GM23338 (cell line): ENCODE results near the gene TMEM51. TPM values are rescaled to one million over a fixed set of nuclear protein-coding genes. Genes with fewer than 3 reads are reported as not detected.
"Not testable (repeated sequence)": the region's sequence is repeated elsewhere in the genome, so short reads cannot be mapped to it uniquely, and the experiment has no call there.

Source experiments
- ATAC-seq: fragments of 200-7000 bp; cut with Tn5 transposase; 3 replicates; pipeline ENCODE4 v1.9.1; 2020
- DNase-seq: peaks from one replicate; pipeline ENCODE4 v3.0.0-alpha.2; 2015; ENCODE audit warnings: low spot score
- H2AFZ ChIP-seq: fragments of 200-600 bp; sonication (generic); 2 replicates; pipeline ENCODE4 v1.8.0; 2016; ENCODE audit warnings: antibody characterized with exemption, mild to moderate bottlenecking, moderate library complexity
- H3F3A ChIP-seq: fragments of 200-600 bp; sonication (generic); replicated peaks from 2 replicates; pipeline ENCODE4 v1.8.0; 2017; ENCODE audit warnings: antibody characterized with exemption, mixed run types, low read depth
- H3K27ac ChIP-seq: fragments of 200-600 bp; sonication (generic); 2 replicates; pipeline ENCODE4 v1.6.1; 2016; ENCODE audit warnings: low read depth
- H3K27me3 ChIP-seq: fragments of 200-600 bp; sonication (generic); 2 replicates; pipeline ENCODE4 v1.8.0; 2016; ENCODE audit warnings: mild to moderate bottlenecking, mixed run types, moderate library complexity; ENCODE audit not compliant: insufficient read depth
- H3K36me3 ChIP-seq: fragments of 200-600 bp; sonication (generic); 2 replicates; pipeline ENCODE4 v1.8.0; 2016; ENCODE audit warnings: mild to moderate bottlenecking; ENCODE audit not compliant: insufficient read depth
- H3K4me1 ChIP-seq: fragments of 200-600 bp; sonication (generic); 2 replicates; pipeline ENCODE4 v1.8.0; 2016; ENCODE audit warnings: mild to moderate bottlenecking, moderate library complexity; ENCODE audit not compliant: insufficient read depth
- H3K4me2 ChIP-seq: fragments of 200-600 bp; sonication (generic); 2 replicates; pipeline ENCODE4 v1.7.1; 2017; ENCODE audit warnings: mixed run types
- H3K4me3 ChIP-seq: fragments of 200-600 bp; sonication (generic); 2 replicates; pipeline ENCODE4 v1.6.1; 2016; ENCODE audit warnings: mixed run types
- H3K79me2 ChIP-seq: fragments of 200-600 bp; sonication (generic); replicated peaks from 2 replicates; pipeline ENCODE4 v1.8.0; 2017; ENCODE audit warnings: mild to moderate bottlenecking; ENCODE audit not compliant: insufficient read depth
- H3K9me2 ChIP-seq: fragments of 200-600 bp; sonication (generic); 2 replicates; pipeline ENCODE4 v1.8.0; 2017; ENCODE audit not compliant: insufficient read depth
- H4K20me1 ChIP-seq: fragments of 200-600 bp; sonication (generic); replicated peaks from 2 replicates; pipeline ENCODE4 v1.8.0; 2017; ENCODE audit warnings: mild to moderate bottlenecking; ENCODE audit not compliant: insufficient read depth
- H3K27ac Mint-ChIP-seq: 2 replicates; pipeline ENCODE4 v1.8.0; 2020; ENCODE audit warnings: inconsistent platforms, mild to moderate bottlenecking, moderate library complexity, mixed read lengths
- H3K27me3 Mint-ChIP-seq: 3 replicates; pipeline ENCODE4 v1.8.0; 2022; ENCODE audit warnings: low read depth, mild to moderate bottlenecking, moderate library complexity, mixed read lengths, inconsistent platforms; ENCODE audit not compliant: insufficient read depth, poor library complexity
- H3K36me3 Mint-ChIP-seq: 3 replicates; pipeline ENCODE4 v1.8.0; 2021; ENCODE audit warnings: low read depth, mild to moderate bottlenecking, inconsistent platforms, moderate library complexity, mixed read lengths
- H3K4me1 Mint-ChIP-seq: 3 replicates; pipeline ENCODE4 v1.8.0; 2020; ENCODE audit warnings: mild to moderate bottlenecking, inconsistent platforms, mixed read lengths
- H3K4me3 Mint-ChIP-seq: 3 replicates; pipeline ENCODE4 v1.8.0; 2021; ENCODE audit warnings: moderate library complexity, mild to moderate bottlenecking, inconsistent platforms, mixed read lengths
- H3K9me3 Mint-ChIP-seq: 3 replicates; pipeline ENCODE4 v1.8.0; 2020; ENCODE audit warnings: moderate library complexity, mild to moderate bottlenecking, inconsistent platforms, mixed read lengths
- CTCF ChIP-seq, 2 experiments: fragments of 200-600 bp in 1 of 2; sonication (generic) in 1 of 2; conservative IDR thresholded peaks; 2 replicates each; pipeline versions ENCODE4 v1.5.1 to v1.6.1; 2016 to 2017; ENCODE audit warnings: antibody characterized with exemption in 2 of 2, low read depth in 2 of 2, mild to moderate bottlenecking in 2 of 2, moderate library complexity in 1 of 2
- ETS1 ChIP-seq: IDR thresholded peaks from 2 replicates; pipeline ENCODE4 v1.6.1; 2016; ENCODE audit warnings: antibody characterized with exemption
- EZH2 ChIP-seq: fragments of 200-600 bp; sonication (generic); IDR thresholded peaks from one replicate; pipeline ENCODE4 v1.8.0; 2017; ENCODE audit warnings: antibody characterized with exemption, mild to moderate bottlenecking, low read depth; ENCODE audit not compliant: unreplicated experiment
- NANOG ChIP-seq: IDR thresholded peaks from 2 replicates; pipeline ENCODE4 v1.6.1; 2016; ENCODE audit warnings: antibody characterized with exemption, borderline replicate concordance
- REST ChIP-seq: IDR thresholded peaks from one replicate; pipeline ENCODE4 v1.6.1; 2018; ENCODE audit warnings: antibody characterized with exemption; ENCODE audit not compliant: unreplicated experiment
- ZNF114 ChIP-seq: fragments of 250-450 bp; sonication (Bioruptor Pico); IDR thresholded peaks from 2 replicates; pipeline ENCODE4 v1.5.0; 2020; ENCODE audit warnings: mild to moderate bottlenecking, moderate library complexity
- polyA plus RNA-seq: library from polyadenylated mRNA; unstranded; fragments of >200 nt; fragmentation: Nextera tagmentation; extraction: Ambion mirVana; gene quantifications from 2 replicates; pipeline ENCODE4 v1.2.1, GENCODE V29; 2016
- total RNA-seq: library from RNA; depleted of rRNA; stranded (reverse); fragments of >200 nt; shearing (Covaris generic); gene quantifications from 2 replicates; pipeline ENCODE4 v1.2.3, GENCODE V29; 2014

Gene TMEM51
- total and polyA plus RNA-seq, 2 experiments from 2014 or later: 4.0 to 5.2 TPM

GRCh38 chr1:15173863-15174614, 20.5 kb downstream of the TMEM51 start:
- no peak overlapping the region for H3K4me3 ChIP-seq
- no peaks in the 10 kb centered on the region for H3K27me3 ChIP-seq
- H3K4me3 Mint-ChIP-seq: no peak overlapping the region
- no peaks in the 10 kb centered on the region for H4K20me1 ChIP-seq
- no peaks in the 10 kb centered on the region for H3K79me2 ChIP-seq
- 0 out of 2 replicates have a peak, but pooled peaks cover 4% of the 10 kb centered on the region for H3F3A ChIP-seq
- peaks cover 5% of the 10 kb centered on the region; the same call in 1 of the 2 replicates for H3K4me1 ChIP-seq
- no peak overlapping the region for H3K4me2 ChIP-seq
- H3K27ac Mint-ChIP-seq: no peak overlapping the region
- peaks cover 17% of the 10 kb centered on the region for H3K27me3 Mint-ChIP-seq
- H3K36me3 Mint-ChIP-seq: no peaks in the 10 kb centered on the region; the same call in 2 of the 3 replicates
- H3K9me3 Mint-ChIP-seq: no peaks in the 10 kb centered on the region
- DNase-seq (no peak), ATAC-seq (no peak)
- no peak overlapping the region for H2AFZ ChIP-seq
- TF ChIP-seq ZNF114 (no peak), NANOG (no peak), ETS1 (no peak), REST (no peak), EZH2 (no peak)
- H3K27ac ChIP-seq: no peak overlapping the region
- no peaks in the 10 kb centered on the region for H3K9me2 ChIP-seq
- H3K4me1 Mint-ChIP-seq: peaks cover 48% of the 10 kb centered on the region
- no peaks in the 10 kb centered on the region for H3K36me3 ChIP-seq

GRCh38 chr1:15174615-15174983, 21.1 kb downstream of the TMEM51 start:
- H3K36me3 Mint-ChIP-seq: no peaks in the 10 kb centered on the region; the same call in 2 of the 3 replicates
- H3K4me3 Mint-ChIP-seq: no peak overlapping the region
- H3K36me3 ChIP-seq: no peaks in the 10 kb centered on the region
- DNase-seq (no peak), ATAC-seq (no peak)
- H3K27ac ChIP-seq: no peak overlapping the region
- no peak overlapping the region for H2AFZ ChIP-seq
- H4K20me1 ChIP-seq: peaks cover under 1% of the 10 kb centered on the region; the same call in 1 of the 2 replicates
- H3K27me3 Mint-ChIP-seq: peaks cover 17% of the 10 kb centered on the region
- no peak overlapping the region for H3K4me2 ChIP-seq
- no peaks in the 10 kb centered on the region for H3K27me3 ChIP-seq
- TF ChIP-seq CTCF (conservative IDR thresholded peaks at IDR 0.05; ENCODE audit: low read depth in 2 of 2) (no peak), ETS1 (no peak)
- no peaks in the 10 kb centered on the region for H3K9me2 ChIP-seq
- H3K79me2 ChIP-seq: no peaks in the 10 kb centered on the region
- no peak overlapping the region for H3K4me3 ChIP-seq
- H3K27ac Mint-ChIP-seq: no peak overlapping the region
- peaks cover 51% of the 10 kb centered on the region for H3K4me1 Mint-ChIP-seq
- peaks cover 8% of the 10 kb centered on the region; the same call in 1 of the 2 replicates for H3K4me1 ChIP-seq
- no peaks in the 10 kb centered on the region for H3K9me3 Mint-ChIP-seq
- H3F3A ChIP-seq: 0 out of 2 replicates have a peak, but pooled peaks cover 5% of the 10 kb centered on the region

- not testable (repeated sequence) for H3K9me3 Mint-ChIP-seq, ATAC-seq, H3K79me2 ChIP-seq, H3K36me3 Mint-ChIP-seq, H3K4me2 ChIP-seq, H3K27ac Mint-ChIP-seq, H3K4me3 Mint-ChIP-seq, H3K9me2 ChIP-seq, H3K27ac ChIP-seq, H3K27me3 ChIP-seq, H4K20me1 ChIP-seq, H3F3A ChIP-seq, H2AFZ ChIP-seq, H3K4me3 ChIP-seq, H3K4me1 ChIP-seq, H3K36me3 ChIP-seq, DNase-seq
- Mint-ChIP-seq H3K27me3 (peaks cover 17% of the 10 kb centered on the region), H3K4me1 (peaks cover 60% of the 10 kb centered on the region)
Observed at GRCh38 chr1:15175324-15176094, 22.0 kb downstream of the TMEM51 start.
